Measurements from ENCODE around the gene HPD.

GRCh38 chr12:121830134-121830533, 28.5 kb downstream of the HPD start:
- TF ChIP-seq ZNF384 (IDR thresholded peaks at IDR 0.05) = no peak
- no peak for TF ChIP-seq NFRKB (IDR thresholded peaks at IDR 0.05)
- TF ChIP-seq CTBP1 (IDR thresholded peaks at IDR 0.05; ENCODE audit: borderline replicate concordance) = no peak
- no peak for TF ChIP-seq BHLHE40 (IDR thresholded peaks at IDR 0.05; ENCODE audit: borderline replicate concordance)

All from HEK293T (cell line).